GM23338 (cell line): ENCODE measurements around the gene EXD3. TPM values are rescaled to one million over a fixed set of nuclear protein-coding genes. Genes with fewer than 3 reads are reported as not detected.

Experiments
- ATAC-seq: fragments of 200-7000 bp; cut with Tn5 transposase; 3 replicates; pipeline ENCODE4 v1.9.1; 2020
- DNase-seq: peaks from one replicate; pipeline ENCODE4 v3.0.0-alpha.2; 2015; ENCODE audit warnings: low spot score
- H2AFZ ChIP-seq: fragments of 200-600 bp; sonication (generic); 2 replicates; pipeline ENCODE4 v1.8.0; 2016; ENCODE audit warnings: antibody characterized with exemption, mild to moderate bottlenecking, moderate library complexity
- H3F3A ChIP-seq: fragments of 200-600 bp; sonication (generic); replicated peaks from 2 replicates; pipeline ENCODE4 v1.8.0; 2017; ENCODE audit warnings: antibody characterized with exemption, mixed run types, low read depth
- H3K27ac ChIP-seq: fragments of 200-600 bp; sonication (generic); 2 replicates; pipeline ENCODE4 v1.6.1; 2016; ENCODE audit warnings: low read depth
- H3K27me3 ChIP-seq: fragments of 200-600 bp; sonication (generic); 2 replicates; pipeline ENCODE4 v1.8.0; 2016; ENCODE audit warnings: mild to moderate bottlenecking, mixed run types, moderate library complexity; ENCODE audit not compliant: insufficient read depth
- H3K36me3 ChIP-seq: fragments of 200-600 bp; sonication (generic); 2 replicates; pipeline ENCODE4 v1.8.0; 2016; ENCODE audit warnings: mild to moderate bottlenecking; ENCODE audit not compliant: insufficient read depth
- H3K4me1 ChIP-seq: fragments of 200-600 bp; sonication (generic); 2 replicates; pipeline ENCODE4 v1.8.0; 2016; ENCODE audit warnings: mild to moderate bottlenecking, moderate library complexity; ENCODE audit not compliant: insufficient read depth
- H3K4me2 ChIP-seq: fragments of 200-600 bp; sonication (generic); 2 replicates; pipeline ENCODE4 v1.7.1; 2017; ENCODE audit warnings: mixed run types
- H3K4me3 ChIP-seq: fragments of 200-600 bp; sonication (generic); 2 replicates; pipeline ENCODE4 v1.6.1; 2016; ENCODE audit warnings: mixed run types
- H3K79me2 ChIP-seq: fragments of 200-600 bp; sonication (generic); replicated peaks from 2 replicates; pipeline ENCODE4 v1.8.0; 2017; ENCODE audit warnings: mild to moderate bottlenecking; ENCODE audit not compliant: insufficient read depth
- H3K9me2 ChIP-seq: fragments of 200-600 bp; sonication (generic); 2 replicates; pipeline ENCODE4 v1.8.0; 2017; ENCODE audit not compliant: insufficient read depth
- H4K20me1 ChIP-seq: fragments of 200-600 bp; sonication (generic); replicated peaks from 2 replicates; pipeline ENCODE4 v1.8.0; 2017; ENCODE audit warnings: mild to moderate bottlenecking; ENCODE audit not compliant: insufficient read depth
- H3K27ac Mint-ChIP-seq: 2 replicates; pipeline ENCODE4 v1.8.0; 2020; ENCODE audit warnings: inconsistent platforms, mild to moderate bottlenecking, moderate library complexity, mixed read lengths
- H3K27me3 Mint-ChIP-seq: 3 replicates; pipeline ENCODE4 v1.8.0; 2022; ENCODE audit warnings: low read depth, mild to moderate bottlenecking, moderate library complexity, mixed read lengths, inconsistent platforms; ENCODE audit not compliant: insufficient read depth, poor library complexity
- H3K36me3 Mint-ChIP-seq: 3 replicates; pipeline ENCODE4 v1.8.0; 2021; ENCODE audit warnings: low read depth, mild to moderate bottlenecking, inconsistent platforms, moderate library complexity, mixed read lengths
- H3K4me1 Mint-ChIP-seq: 3 replicates; pipeline ENCODE4 v1.8.0; 2020; ENCODE audit warnings: mild to moderate bottlenecking, inconsistent platforms, mixed read lengths
- H3K4me3 Mint-ChIP-seq: 3 replicates; pipeline ENCODE4 v1.8.0; 2021; ENCODE audit warnings: moderate library complexity, mild to moderate bottlenecking, inconsistent platforms, mixed read lengths
- H3K9me3 Mint-ChIP-seq: 3 replicates; pipeline ENCODE4 v1.8.0; 2020; ENCODE audit warnings: moderate library complexity, mild to moderate bottlenecking, inconsistent platforms, mixed read lengths
- CREB1 ChIP-seq: fragments of 250-450 bp; sonication (Bioruptor Pico); IDR thresholded peaks from 2 replicates; pipeline ENCODE4 v1.5.0; 2020; ENCODE audit warnings: low read depth, mild to moderate bottlenecking, moderate library complexity
- ETS1 ChIP-seq: IDR thresholded peaks from 2 replicates; pipeline ENCODE4 v1.6.1; 2016; ENCODE audit warnings: antibody characterized with exemption
- EZH2 ChIP-seq: fragments of 200-600 bp; sonication (generic); IDR thresholded peaks from one replicate; pipeline ENCODE4 v1.8.0; 2017; ENCODE audit warnings: antibody characterized with exemption, mild to moderate bottlenecking, low read depth; ENCODE audit not compliant: unreplicated experiment
- EZH2phosphoT487 ChIP-seq: fragments of 200-600 bp; sonication (generic); IDR thresholded peaks from one replicate; pipeline ENCODE4 v1.8.1; 2018; ENCODE audit warnings: antibody characterized with exemption; ENCODE audit not compliant: unreplicated experiment
- JUNB ChIP-seq: IDR thresholded peaks from one replicate; pipeline ENCODE4 v1.6.1; 2016; ENCODE audit warnings: antibody characterized with exemption; ENCODE audit not compliant: unreplicated experiment
- NANOG ChIP-seq: IDR thresholded peaks from 2 replicates; pipeline ENCODE4 v1.6.1; 2016; ENCODE audit warnings: antibody characterized with exemption, borderline replicate concordance
- POLR2AphosphoS5 ChIP-seq: IDR thresholded peaks from 2 replicates; pipeline ENCODE4 v1.6.1; 2016; ENCODE audit warnings: antibody characterized with exemption, low read depth
- REST ChIP-seq: IDR thresholded peaks from one replicate; pipeline ENCODE4 v1.6.1; 2018; ENCODE audit warnings: antibody characterized with exemption; ENCODE audit not compliant: unreplicated experiment
- STAT1 ChIP-seq: IDR thresholded peaks from one replicate; pipeline ENCODE4 v1.6.1; 2016; ENCODE audit warnings: antibody characterized with exemption; ENCODE audit not compliant: unreplicated experiment
- ZNF114 ChIP-seq: fragments of 250-450 bp; sonication (Bioruptor Pico); IDR thresholded peaks from 2 replicates; pipeline ENCODE4 v1.5.0; 2020; ENCODE audit warnings: mild to moderate bottlenecking, moderate library complexity
- ZNF331 ChIP-seq: fragments of 250-450 bp; sonication (Bioruptor Pico); IDR thresholded peaks from 2 replicates; pipeline ENCODE4 v1.5.0; 2020; ENCODE audit warnings: low read depth, mild to moderate bottlenecking, moderate library complexity
- ZNF462 ChIP-seq: fragments of 250-450 bp; sonication (Bioruptor Pico); IDR thresholded peaks from 2 replicates; pipeline ENCODE4 v1.5.0; 2020; ENCODE audit warnings: mild to moderate bottlenecking, moderate library complexity
- polyA plus RNA-seq: library from polyadenylated mRNA; unstranded; fragments of >200 nt; fragmentation: Nextera tagmentation; extraction: Ambion mirVana; gene quantifications from 2 replicates; pipeline ENCODE4 v1.2.1, GENCODE V29; 2016
- total RNA-seq: library from RNA; depleted of rRNA; stranded (reverse); fragments of >200 nt; shearing (Covaris generic); gene quantifications from 2 replicates; pipeline ENCODE4 v1.2.3, GENCODE V29; 2014
- TF ChIP-seq, protein P1 (sequence below), 2 experiments: fragments of 200-600 bp in 1 of 2; sonication (generic) in 1 of 2; conservative IDR thresholded peaks; 2 replicates each; pipeline versions ENCODE4 v1.5.1 to v1.6.1; 2016 to 2017; ENCODE audit warnings: antibody characterized with exemption in 2 of 2, low read depth in 2 of 2, mild to moderate bottlenecking in 2 of 2, moderate library complexity in 1 of 2

Gene EXD3
- total and polyA plus RNA-seq, 2 experiments from 2014 or later, result 3.6 to 9.7 TPM

- DNase-seq, result no peak
- no peak overlapping the region for H3K4me2 ChIP-seq
- TF ChIP-seq EZH2 (no peak), ETS1 (no peak), EZH2phosphoT487 (no peak), CREB1 (CRISPR knock-in tag) (no peak), JUNB (no peak), REST (no peak), ZNF114 (no peak), ZNF331 (CRISPR knock-in tag) (no peak), ZNF462 (CRISPR knock-in tag) (no peak), POLR2AphosphoS5 (no peak), NANOG (no peak), STAT1 (no peak)
- TF ChIP-seq, protein P1, sequence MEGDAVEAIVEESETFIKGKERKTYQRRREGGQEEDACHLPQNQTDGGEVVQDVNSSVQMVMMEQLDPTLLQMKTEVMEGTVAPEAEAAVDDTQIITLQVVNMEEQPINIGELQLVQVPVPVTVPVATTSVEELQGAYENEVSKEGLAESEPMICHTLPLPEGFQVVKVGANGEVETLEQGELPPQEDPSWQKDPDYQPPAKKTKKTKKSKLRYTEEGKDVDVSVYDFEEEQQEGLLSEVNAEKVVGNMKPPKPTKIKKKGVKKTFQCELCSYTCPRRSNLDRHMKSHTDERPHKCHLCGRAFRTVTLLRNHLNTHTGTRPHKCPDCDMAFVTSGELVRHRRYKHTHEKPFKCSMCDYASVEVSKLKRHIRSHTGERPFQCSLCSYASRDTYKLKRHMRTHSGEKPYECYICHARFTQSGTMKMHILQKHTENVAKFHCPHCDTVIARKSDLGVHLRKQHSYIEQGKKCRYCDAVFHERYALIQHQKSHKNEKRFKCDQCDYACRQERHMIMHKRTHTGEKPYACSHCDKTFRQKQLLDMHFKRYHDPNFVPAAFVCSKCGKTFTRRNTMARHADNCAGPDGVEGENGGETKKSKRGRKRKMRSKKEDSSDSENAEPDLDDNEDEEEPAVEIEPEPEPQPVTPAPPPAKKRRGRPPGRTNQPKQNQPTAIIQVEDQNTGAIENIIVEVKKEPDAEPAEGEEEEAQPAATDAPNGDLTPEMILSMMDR (conservative IDR thresholded peaks at IDR 0.05; ENCODE audit: low read depth in 2 of 2), result no peak
- no peak for ATAC-seq
- H3K36me3 ChIP-seq, result peaks cover 13% of the 10 kb centered on the region
- H3K79me2 ChIP-seq, result no peaks in the 10 kb centered on the region
- no peaks in the 10 kb centered on the region for H3K9me2 ChIP-seq
- peaks cover 4% of the 10 kb centered on the region; the same call in 2 of the 3 replicates for H3K4me1 Mint-ChIP-seq
- H3K27ac Mint-ChIP-seq, result no peak overlapping the region
- peaks cover 14% of the 10 kb centered on the region for H3K27me3 Mint-ChIP-seq
- H4K20me1 ChIP-seq, result 0 out of 2 replicates have a peak, but pooled peaks cover 4% of the 10 kb centered on the region
- H3K4me1 ChIP-seq, result no peaks in the 10 kb centered on the region
- H3K36me3 Mint-ChIP-seq, result peaks cover 32% of the 10 kb centered on the region
- H2AFZ ChIP-seq, result no peak overlapping the region
- no peak overlapping the region for H3K27ac ChIP-seq
- H3K9me3 Mint-ChIP-seq, result no peaks in the 10 kb centered on the region; the same call in 2 of the 3 replicates
- H3K4me3 ChIP-seq, result no peak overlapping the region
- H3F3A ChIP-seq, result 0 out of 2 replicates have a peak, but pooled peaks cover 7% of the 10 kb centered on the region
- no peak overlapping the region for H3K4me3 Mint-ChIP-seq
- H3K27me3 ChIP-seq, result no peaks in the 10 kb centered on the region
Measured at GRCh38 chr9:137264067-137264466, 158.9 kb downstream of the EXD3 start.
